T1000 (cell line): ENCODE measurements around the gene HIPK1.
"Not testable (repeated sequence)": the region's sequence is repeated elsewhere in the genome, so short reads cannot be mapped to it uniquely, and the experiment has no call there.

Experiments used
- DNase-seq: peaks from one replicate; lab custom pipeline; 2025; ENCODE audit warnings: mixed read lengths; lab: John Stamatoyannopoulos, UW

Gene HIPK1

DNA sequence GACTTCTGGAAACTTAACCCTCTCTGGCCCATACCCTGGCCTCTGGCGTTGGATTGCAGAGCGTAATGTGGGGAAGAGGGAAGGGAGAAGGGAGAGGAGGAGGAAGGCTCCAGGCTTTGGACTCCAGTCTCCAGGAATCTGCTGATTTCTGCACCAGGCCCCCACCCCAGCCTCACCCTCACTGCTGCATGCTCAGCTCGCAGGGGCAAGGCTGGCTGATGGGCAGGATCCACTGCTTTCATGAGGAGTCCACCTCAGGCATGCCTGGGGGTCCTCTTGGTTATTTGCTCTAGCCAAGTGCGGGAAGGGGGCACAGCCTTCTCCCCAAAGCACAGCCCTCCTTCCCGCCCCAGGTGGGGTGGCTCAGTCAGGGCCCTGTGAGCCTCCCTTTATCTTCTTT lies 53.8 kb downstream of the HIPK1 start:
- no peak for DNase-seq

GRCh38 chr1:113983391-113983790 lies 54.3 kb downstream of the HIPK1 start:
- DNase-seq, result no peak

DNA sequence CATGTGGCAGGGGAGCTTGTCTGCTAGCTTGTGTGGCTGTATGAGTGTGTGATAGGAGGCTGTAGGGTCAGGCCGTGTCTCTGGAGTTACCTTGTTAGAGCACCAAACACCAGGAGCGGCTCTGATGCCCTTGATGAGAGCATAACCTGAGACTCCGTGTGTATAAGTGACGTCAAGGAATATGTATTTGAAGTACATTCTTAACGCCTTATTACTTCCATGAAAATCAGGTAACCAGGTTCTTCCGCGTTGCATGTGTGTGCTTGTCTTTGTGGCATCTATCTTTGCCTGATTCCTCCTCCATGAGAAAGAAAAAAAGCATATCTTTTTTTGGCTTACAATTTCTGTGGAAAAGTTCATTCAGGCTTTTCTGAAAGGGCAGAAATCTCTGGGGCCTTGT lies 54.7 kb downstream of the HIPK1 start:
- DNase-seq, result no peak

- DNase-seq, result no peak
Observed at GRCh38 chr1:113984710-113985109, 55.6 kb downstream of the HIPK1 start.

- no peak for DNase-seq
Observed at GRCh38 chr1:113986802-113987201, 57.7 kb downstream of the HIPK1 start.

DNA sequence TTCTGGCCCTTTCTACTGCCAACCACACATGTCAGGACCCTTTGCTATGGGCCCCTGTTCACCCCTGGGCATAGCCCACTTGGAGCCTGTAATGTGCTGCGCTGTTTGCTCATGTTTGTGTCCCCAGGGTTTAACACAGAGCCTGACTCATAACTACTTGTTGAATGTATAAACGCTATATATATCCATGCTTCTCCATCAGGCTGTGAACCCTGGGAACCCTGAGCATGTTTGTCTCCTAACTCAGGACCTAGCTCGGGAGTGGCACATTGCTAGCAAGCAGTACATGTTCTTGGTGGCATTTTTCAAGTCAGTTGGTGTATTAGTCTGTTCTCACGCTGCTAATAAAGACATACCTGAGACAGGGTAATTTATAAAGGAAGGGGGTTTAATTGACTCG lies 58.1 kb downstream of the HIPK1 start:
- DNase-seq, result no peak

DNA sequence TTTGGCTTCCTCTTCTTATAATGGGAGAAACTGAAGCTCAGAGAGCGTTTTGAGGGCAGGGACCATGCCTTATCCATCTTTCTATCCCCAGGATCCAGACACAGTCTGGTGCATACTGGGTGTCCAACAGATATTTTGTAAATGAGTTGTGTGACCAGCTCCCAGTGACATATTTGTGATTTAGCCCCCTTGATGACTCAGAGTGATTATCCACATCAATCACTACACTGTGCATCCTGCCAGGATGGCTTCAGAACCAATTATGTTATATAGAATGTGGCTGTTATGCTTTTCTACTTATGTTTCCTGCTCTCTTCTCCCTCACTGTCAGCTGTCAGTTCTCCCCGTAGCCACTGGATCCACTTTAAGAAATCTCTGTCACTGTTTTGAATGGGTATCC lies 61.4 kb downstream of the HIPK1 start:
- no peak for DNase-seq

DNA sequence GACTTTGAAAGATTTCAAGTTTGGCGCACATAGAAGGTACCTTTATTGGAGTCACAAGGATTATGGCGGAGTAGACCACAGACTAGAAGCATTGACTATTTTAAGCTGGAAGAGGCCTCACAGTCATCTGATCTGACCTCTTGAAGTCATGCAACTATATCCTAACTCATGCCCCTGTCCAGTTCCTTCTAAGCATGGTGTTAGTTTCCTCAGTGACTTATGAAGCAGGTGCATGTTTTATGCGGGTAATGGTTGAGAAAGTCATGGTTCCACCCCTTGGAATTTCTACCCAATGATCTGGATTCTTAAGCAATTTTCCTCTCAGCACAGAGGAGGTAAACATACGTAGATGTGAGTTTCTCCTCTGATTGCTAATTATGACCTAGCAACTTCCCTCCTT lies 61.8 kb downstream of the HIPK1 start:
- DNase-seq, result no peak

DNA sequence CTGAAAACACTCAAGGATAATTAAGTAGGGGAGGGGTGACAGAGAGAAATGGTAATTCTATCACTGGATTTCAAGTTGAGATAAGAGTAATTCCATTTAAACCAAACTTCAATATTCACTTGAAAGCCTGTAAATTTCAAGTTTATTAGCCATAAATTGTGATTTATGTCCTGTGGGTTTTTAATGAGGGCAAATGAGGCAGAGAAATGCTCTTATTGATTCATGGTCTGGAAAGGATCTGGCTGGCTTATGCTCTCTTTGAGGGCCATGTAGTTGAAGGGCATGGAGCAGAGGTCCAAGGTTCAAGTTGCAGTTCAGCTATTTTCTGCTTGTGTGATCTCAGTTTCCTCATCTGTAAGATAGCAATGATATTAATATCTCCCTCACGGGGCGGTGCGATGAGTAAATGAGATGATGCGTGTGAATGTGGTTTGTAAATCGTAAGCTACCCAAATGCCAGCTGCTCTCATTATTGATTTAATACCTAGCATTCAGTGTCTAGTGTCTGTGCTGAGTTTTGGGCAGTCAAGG lies 62.4 kb downstream of the HIPK1 start:
- DNase-seq, result no peak

DNA sequence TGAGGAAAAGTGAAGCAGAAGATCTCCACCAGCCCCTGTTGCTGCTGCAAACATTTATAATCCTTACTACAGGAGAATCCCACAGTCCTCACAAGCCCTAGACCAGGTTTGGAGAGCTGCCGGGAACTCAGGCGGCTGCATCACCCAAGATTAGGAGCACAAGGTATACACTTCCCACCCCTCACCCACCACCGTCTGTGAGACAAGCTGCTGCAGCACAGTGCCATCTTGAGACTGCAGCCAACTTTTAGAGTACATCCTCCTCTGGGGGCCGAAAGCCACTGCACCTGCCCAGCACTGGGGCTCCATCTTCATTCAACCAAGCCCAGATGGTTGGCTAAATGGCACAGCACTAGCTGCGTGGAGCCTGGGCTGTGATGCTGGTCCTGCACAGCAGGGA lies 63.9 kb downstream of the HIPK1 start:
- no peak for DNase-seq

DNA sequence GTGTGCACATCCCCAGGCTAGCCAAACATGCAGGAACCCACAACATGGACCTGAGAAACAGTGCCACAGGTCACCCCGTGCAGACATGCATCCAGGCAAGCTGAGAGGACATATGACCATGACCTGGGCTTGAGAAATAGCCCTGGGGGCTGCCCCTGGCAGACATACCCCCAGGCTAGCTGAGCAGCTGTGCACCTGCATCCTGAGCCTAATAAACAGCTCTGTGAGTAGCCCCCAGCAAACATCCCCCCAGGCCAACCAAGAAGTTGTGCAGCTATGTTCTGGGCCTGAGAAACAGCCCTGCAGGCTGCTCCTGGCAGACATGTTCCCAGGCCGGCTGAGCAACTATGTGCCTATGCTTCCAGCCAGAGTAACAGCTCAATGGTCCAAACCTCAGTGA lies 64.6 kb downstream of the HIPK1 start:
- DNase-seq, result no peak

- DNase-seq, result no peak
Observed at GRCh38 chr1:113995382-113995781, 66.3 kb downstream of the HIPK1 start.

DNA sequence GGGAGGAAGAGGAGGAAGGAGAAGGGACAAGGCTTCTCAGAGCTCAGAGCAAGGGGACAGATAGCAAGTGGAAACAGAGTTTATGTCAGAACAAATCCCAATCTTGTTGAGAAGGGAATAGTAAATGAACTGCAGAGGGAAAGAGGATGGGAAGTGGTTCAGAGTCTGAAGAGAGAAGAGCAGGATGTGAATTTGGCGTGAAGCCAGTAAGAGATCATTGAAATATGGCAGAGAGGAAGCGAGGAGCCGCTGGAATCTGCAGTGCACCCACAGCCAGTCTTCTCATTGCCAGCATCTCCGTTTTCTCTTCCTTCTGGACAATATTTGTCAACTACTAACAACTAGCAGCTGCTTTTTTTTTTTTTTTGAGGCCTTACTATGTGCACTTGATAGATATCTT lies 69.2 kb downstream of the HIPK1 start:
- no peak for DNase-seq

- DNase-seq, result no peak
Observed at GRCh38 chr1:113999233-113999632, 70.1 kb downstream of the HIPK1 start.

DNA sequence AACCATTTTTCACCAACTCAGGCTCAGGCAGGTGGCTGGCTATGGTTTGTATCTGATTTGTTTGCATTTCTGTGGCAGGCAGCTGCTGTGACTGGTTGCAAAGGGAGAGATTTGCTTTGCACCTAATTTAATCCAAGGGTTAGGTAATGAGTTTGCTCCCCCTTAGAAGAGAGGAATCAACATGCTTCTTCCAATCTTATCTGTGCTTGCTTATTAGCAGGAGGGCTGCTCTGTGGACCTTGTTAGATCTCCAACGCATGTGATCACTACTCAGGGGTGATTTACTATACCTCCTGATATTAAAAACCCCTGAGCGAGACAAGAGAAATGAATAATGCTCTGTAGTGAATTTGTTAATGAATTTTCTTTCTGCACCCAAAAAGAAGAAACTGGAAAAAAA lies 70.7 kb downstream of the HIPK1 start:
- DNase-seq, result no peak

DNA sequence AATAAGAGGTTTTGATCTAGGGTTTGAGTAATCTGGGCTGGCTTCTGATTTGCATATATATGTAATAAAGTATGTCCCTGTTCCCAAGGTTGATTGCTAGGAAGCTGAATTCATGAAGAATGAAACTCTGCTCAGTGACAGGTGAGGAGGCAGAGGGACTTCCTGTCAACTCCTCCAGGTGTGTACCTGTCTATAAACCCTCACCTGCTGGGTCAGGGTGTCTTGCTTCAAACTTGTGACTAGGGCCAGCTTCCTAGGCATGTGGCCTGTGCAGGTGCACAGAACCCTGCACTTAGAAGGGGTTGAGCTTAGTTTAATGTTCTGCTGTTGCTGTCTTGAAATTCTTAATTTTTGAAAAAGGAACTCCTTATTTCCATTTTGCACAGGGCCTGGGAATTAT lies 71.3 kb downstream of the HIPK1 start:
- no peak for DNase-seq

DNA sequence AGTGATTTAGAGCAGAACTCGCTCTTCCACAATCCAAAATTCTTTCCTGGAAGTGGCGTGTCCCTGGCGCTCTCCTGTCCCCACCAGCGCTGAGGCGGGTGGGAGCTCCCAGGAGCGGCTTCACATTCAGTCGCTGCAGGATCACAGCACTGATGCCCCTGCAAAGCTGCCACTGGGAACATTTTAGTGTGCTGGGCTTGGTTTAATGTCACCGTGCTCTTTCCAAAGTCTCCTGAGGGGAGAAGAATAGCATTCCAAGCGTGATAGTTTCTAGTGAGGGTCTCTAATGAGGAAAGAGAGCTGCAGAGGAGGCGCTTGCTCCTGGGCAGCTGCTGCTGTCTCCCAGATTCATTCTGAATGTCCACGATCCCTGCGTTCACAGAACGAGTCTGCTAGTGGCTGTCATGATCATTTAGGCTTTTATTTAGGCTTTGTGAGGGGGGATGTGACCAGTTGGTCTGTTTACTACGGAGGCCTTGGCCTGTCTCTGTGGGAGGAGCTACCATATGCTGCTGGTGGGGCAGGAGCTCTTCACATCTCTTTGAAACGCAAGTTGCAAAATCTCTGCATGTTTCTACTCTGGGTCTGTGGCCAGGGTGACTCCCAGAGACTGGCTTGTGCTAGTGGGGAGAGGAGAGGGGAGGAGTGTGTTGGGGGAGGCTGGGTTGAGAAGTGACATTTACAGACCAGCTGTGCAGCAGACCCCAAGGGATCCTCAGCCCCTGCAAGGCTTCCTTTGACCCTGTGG lies 73.5 kb downstream of the HIPK1 start:
- no peak for DNase-seq

GRCh38 chr1:114003431-114003830 lies 74.3 kb downstream of the HIPK1 start:
- no peak for DNase-seq

GRCh38 chr1:114006825-114007224 lies 77.7 kb downstream of the HIPK1 start:
- DNase-seq, result not testable (repeated sequence)

DNA sequence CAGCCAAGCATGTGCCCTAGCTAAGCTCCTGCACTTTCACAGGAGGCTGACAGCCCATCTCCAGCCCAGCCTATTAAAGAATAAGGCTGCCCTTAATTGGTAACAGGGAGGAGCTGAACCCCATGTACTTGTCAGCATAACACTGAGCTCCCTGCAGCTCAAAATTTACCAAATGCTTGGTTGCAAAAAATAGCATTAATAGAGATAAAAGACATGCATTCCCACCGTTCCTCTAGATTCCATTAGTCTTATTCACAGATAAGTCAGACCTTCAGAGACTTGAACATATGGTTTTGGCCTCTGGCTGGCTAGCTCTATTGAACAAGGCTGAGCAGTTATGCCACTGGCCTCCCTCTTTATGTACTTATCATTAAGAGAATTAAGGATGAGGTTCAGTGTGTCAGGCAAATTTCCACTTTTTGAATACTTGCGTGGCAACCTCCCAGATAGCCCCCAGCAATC lies 79.4 kb downstream of the HIPK1 start:
- no peak for DNase-seq

DNA sequence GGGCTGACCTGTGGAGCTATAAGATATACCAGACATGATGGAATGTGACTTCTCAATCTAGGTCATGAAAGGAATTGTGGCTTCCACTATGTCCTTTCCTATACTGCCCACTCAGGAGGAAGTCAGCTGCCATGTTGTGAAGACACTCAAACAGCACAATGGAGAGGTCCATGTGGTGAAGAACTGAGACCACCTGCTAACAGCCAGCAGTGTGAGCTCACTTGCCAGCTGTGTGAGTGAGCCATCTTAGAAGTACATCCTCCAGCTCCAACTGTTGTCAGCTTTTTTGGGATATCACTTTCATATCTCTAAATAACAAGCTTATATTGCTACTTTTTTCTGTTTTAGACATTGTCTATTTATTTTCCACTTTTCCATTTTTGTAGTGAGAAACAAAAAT lies 79.9 kb downstream of the HIPK1 start:
- DNase-seq, result no peak

DNA sequence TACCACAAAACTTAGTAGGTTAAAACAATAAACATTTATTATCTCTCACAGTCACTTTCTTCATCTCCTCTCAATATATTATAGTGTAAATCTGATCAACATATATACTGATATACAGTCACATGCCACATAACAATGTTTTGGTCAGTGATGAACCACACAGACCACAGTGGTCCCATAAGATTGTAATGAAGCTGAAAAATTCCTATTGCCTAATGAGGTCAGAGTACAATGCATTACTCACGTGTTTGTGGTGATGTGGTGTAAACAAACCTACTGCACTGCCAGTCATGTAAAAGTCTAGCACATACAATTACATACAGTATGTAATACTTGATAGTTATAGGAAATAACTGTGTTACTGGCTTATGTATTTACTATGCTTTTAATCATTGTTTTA lies 80.3 kb downstream of the HIPK1 start:
- no peak for DNase-seq

DNA sequence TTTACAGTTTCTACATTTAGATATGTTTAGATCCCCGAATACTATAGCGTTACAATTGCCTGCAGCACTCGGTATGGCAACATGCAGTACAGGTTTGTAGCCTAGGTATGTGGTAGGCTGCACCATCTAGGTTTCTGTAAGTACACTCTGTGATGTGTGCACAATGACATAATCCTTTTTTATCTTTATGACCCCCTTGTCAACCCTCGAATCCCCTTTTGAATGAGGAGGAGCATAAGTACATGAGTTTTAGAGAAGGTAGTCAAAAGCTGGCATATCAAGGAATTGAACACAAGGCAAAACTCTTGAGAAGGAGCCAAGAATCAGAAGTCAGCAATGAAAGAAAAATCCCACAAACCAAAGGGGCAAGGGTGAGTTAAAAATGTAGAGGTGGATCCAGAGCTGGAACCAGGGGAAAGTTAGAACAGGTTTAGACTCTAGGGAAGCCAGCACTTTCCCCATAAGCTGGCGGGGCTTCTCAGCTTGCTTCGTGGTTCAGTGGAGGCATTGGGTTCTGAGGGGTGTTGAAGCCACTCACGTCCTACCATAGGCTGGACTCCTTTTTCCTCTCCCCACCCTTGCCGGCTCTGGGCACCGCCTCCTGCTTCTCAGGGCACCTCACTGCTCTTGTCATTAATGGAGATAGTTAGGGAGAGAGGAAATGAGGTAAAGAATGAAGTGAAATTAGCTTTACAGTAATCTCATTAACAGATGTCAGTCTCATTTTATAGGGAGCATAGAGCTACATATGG lies 81.5 kb downstream of the HIPK1 start:
- no peak for DNase-seq
